Fibroblast of villous mesenchyme (primary cell): ENCODE data around the gene SMCO1. TPM values are rescaled to one million over a fixed set of nuclear protein-coding genes. Genes with fewer than 3 reads are reported as not detected.
A peak's percentile ranks its signal among the peaks of the same experiment; 100 is the strongest.

Experiments
- DNase-seq: peaks from one replicate; pipeline ENCODE4 v3.0.0-alpha.2; 2010; ENCODE audit warnings: low read depth
- H3K4me3 ChIP-seq: 2 replicates; pipeline ENCODE4 v1.5.1; 2011; ENCODE audit warnings: low read depth, mild to moderate bottlenecking, low read length
- CTCF ChIP-seq: IDR thresholded peaks from 2 replicates; pipeline ENCODE4 v1.5.1; 2012; ENCODE audit warnings: low read depth, mild to moderate bottlenecking, low read length; ENCODE audit not compliant: insufficient read depth
- total RNA-seq: library from RNA; depleted of rRNA; stranded (reverse); fragments of >200 nt; gene quantifications from 2 replicates; pipeline ENCODE4 v1.2.3, GENCODE V29; 2012

SMCO1 gene
- under 0.01 TPM in 1 of 2 replicates, not detected in the other for total RNA-seq

GRCh38 chr3:196514913-196515621, at the start of gene SMCO1:
SMCO1 (minus strand) TSS chr3:196515346; CDS start chr3:196515209, 137 bp downstream.
- no peak for DNase-seq
- no peak for TF ChIP-seq CTCF
- no peak within 1 kb of the TSS for H3K4me3 ChIP-seq

- no peak for TF ChIP-seq CTCF
- peak; percentile 28 for DNase-seq
- no peak overlapping the region for H3K4me3 ChIP-seq
Observed at GRCh38 chr3:196563721-196564225, 48.6 kb upstream of the SMCO1 start.

GRCh38 chr3:196559826-196560225, 44.7 kb upstream of the SMCO1 start:
- peak; percentile 15 for DNase-seq
- TF ChIP-seq CTCF, result no peak
- no peak overlapping the region for H3K4me3 ChIP-seq

GRCh38 chr3:196558476-196558875, 43.3 kb upstream of the SMCO1 start:
- no peak for TF ChIP-seq CTCF
- H3K4me3 ChIP-seq, result no peak overlapping the region
- DNase-seq, result no peak

- no peak overlapping the region for H3K4me3 ChIP-seq
- TF ChIP-seq CTCF, result no peak
- no peak for DNase-seq
Observed at GRCh38 chr3:196557236-196557635, 42.1 kb upstream of the SMCO1 start.

GRCh38 chr3:196555295-196555694, 40.1 kb upstream of the SMCO1 start:
- no peak for DNase-seq
- no peak overlapping the region for H3K4me3 ChIP-seq
- TF ChIP-seq CTCF, result no peak
